A549 (cell line): ENCODE data around the gene ADAMTS16.

Experiments
- CTCF ChIP-seq: fragments of >200 bp; sonication (Bioruptor Twin); formaldehyde crosslinking; IDR thresholded peaks from 3 replicates; pipeline ENCODE4 v1.5.1; 2016
- KDM1A ChIP-seq: fragments of 200-600 bp; sonication (generic); IDR thresholded peaks from 2 replicates; pipeline ENCODE4 v1.6.1; 2016; ENCODE audit warnings: low read depth, mild to moderate bottlenecking
- MAZ ChIP-seq: fragments of 150-350 bp; IDR thresholded peaks from 2 replicates; pipeline ENCODE4 v1.6.1; 2014; ENCODE audit warnings: antibody characterized with exemption, low read depth, low read length, borderline replicate concordance

- TF ChIP-seq MAZ (no peak), KDM1A (no peak), CTCF (no peak)
These were observed 19.4 kb downstream of the ADAMTS16 start for GRCh38 chr5:5159282-5160103.
